Thyroid gland (tissue), 4 donors: ENCODE measurements around the gene DOK7. TPM values are rescaled to one million over a fixed set of nuclear protein-coding genes. Genes with fewer than 3 reads are reported as not detected.

Source experiments
- DNase-seq, 2 donors: peaks; one replicate each; pipeline ENCODE4 v3.0.0-alpha.2; 2019
- H3K27ac ChIP-seq, 3 donors: fragments of 200-600 bp; sonication (generic); 1 replicate in 2 of 3; 2 replicates in 1 of 3; pipeline ENCODE4 v1.5.1; 2016 to 2019; ENCODE audit warnings: mild to moderate bottlenecking in 1 of 3, moderate library complexity in 1 of 3
- H3K27me3 ChIP-seq: fragments of 200-600 bp; sonication (generic); one replicate; pipeline ENCODE4 v1.5.1; 2019
- H3K36me3 ChIP-seq, 2 donors: fragments of 200-600 bp; sonication (generic); one replicate each; pipeline ENCODE4 v1.5.1; 2016 to 2019
- H3K4me1 ChIP-seq, 2 donors: fragments of 200-600 bp; sonication (generic); one replicate each; pipeline ENCODE4 v1.5.1; 2017 to 2019
- H3K4me3 ChIP-seq, 3 donors: fragments of 200-600 bp; sonication (generic); replicated peaks in 1 of 3; 1 replicate in 2 of 3; 2 replicates in 1 of 3; pipeline ENCODE4 v1.5.1; 2016; ENCODE audit warnings: mild to moderate bottlenecking in 1 of 3
- H3K9me3 ChIP-seq: fragments of 200-600 bp; sonication (generic); one replicate; pipeline ENCODE4 v1.5.1; 2017
- CTCF ChIP-seq, 6 experiments: fragments of 200-600 bp in 3 of 6; fragments of 450-650 bp in 3 of 6; sonication (generic) in 3 of 6; IDR thresholded peaks; one replicate each; pipeline ENCODE4 v1.5.1; 2016 to 2019; ENCODE audit warnings: antibody characterized with exemption in 6 of 6, mild to moderate bottlenecking in 2 of 6, inconsistent platforms in 1 of 6, moderate library complexity in 1 of 6
- POLR2A ChIP-seq, 2 donors: fragments of 450-650 bp; IDR thresholded peaks; one replicate each; pipeline ENCODE4 v1.6.1; 2017; ENCODE audit warnings: antibody characterized with exemption in 2 of 2, mild to moderate bottlenecking in 2 of 2, moderate library complexity in 1 of 2
- WGBS, 2 donors: methylation state at CpG; one replicate each; pipeline ENCODE4 v1.1.5; 2017; 5-methylcytosine and 5-hydroxymethylcytosine counted together
- intact Hi-C: fragments of 100-400 bp; cut with DNase I; formaldehyde crosslinking; loops from one replicate; pipeline ENCODE4 v1.15.1; 2023
- total RNA-seq, 4 donors: library from RNA; depleted of rRNA; stranded (reverse); fragments of >200 nt; gene quantifications; one replicate each; pipeline ENCODE4 v1.2.3, GENCODE V29; 2016

DOK7 gene
- total RNA-seq, 4 donors from 2014 or later = 0.25 to 2.7 (median 0.52) TPM

- DNase-seq = peak in 1 of 2 donors; percentile 23
- Histone ChIP-seq H3K36me3 (peaks cover 0 to 5% of the 10 kb centered on the region in 2 donors), H3K4me1 (no peaks in the 10 kb centered on the region), H3K27me3 (no peaks in the 10 kb centered on the region), H3K4me3 (no peak overlapping the region), H3K9me3 (no peaks in the 10 kb centered on the region), H3K27ac (no peak overlapping the region)
- intact Hi-C loops = no loop called here
- no peak for TF ChIP-seq CTCF (IDR thresholded peaks at IDR 0.05)
- no peak for TF ChIP-seq POLR2A (IDR thresholded peaks at IDR 0.05)
- 85% methylated on average over 21 of the region's 29 CpGs; no CpG with 5 or more reads in 1 of the 2 donors for WGBS, 2 donors
Observed at GRCh38 chr4:3500634-3501101, 37.6 kb downstream of the DOK7 start.

GRCh38 chr4:3501126-3501824, 38.2 kb downstream of the DOK7 start:
- H3K4me3 ChIP-seq = no peak overlapping the region
- peaks cover 0 to 5% of the 10 kb centered on the region in 2 donors for H3K36me3 ChIP-seq
- intact Hi-C loops = no loop called here
- WGBS, 2 donors = 84 to 93% methylated on average over 11 to 18 of the region's 24 CpGs
- H3K27ac ChIP-seq = no peak overlapping the region
- no peaks in the 10 kb centered on the region for H3K9me3 ChIP-seq
- TF ChIP-seq POLR2A (IDR thresholded peaks at IDR 0.05) (no peak), CTCF (IDR thresholded peaks at IDR 0.05) (no peak)
- no peak for DNase-seq
- no peaks in the 10 kb centered on the region for H3K4me1 ChIP-seq
- no peaks in the 10 kb centered on the region for H3K27me3 ChIP-seq

- Histone ChIP-seq H3K4me1 (no peaks in the 10 kb centered on the region), H3K9me3 (no peaks in the 10 kb centered on the region), H3K27me3 (no peaks in the 10 kb centered on the region), H3K4me3 (no peak overlapping the region), H3K27ac (no peak overlapping the region), H3K36me3 (peaks cover 5 to 7% of the 10 kb centered on the region in 2 donors)
- intact Hi-C loops = no loop called here
- peak in 1 of 2 donors; percentile 22 for DNase-seq
- WGBS, 2 donors = 83 to 89% methylated on average over 3 to 10 of the region's 19 CpGs
- TF ChIP-seq POLR2A (IDR thresholded peaks at IDR 0.05) = no peak
Observed at GRCh38 chr4:3501825-3502425, 38.8 kb downstream of the DOK7 start.

- DNase-seq = no peak
- TF ChIP-seq CTCF (IDR thresholded peaks at IDR 0.05) = no peak
- no peak for TF ChIP-seq POLR2A (IDR thresholded peaks at IDR 0.05)
Observed at GRCh38 chr4:3502941-3503936, 40.1 kb downstream of the DOK7 start.

GRCh38 chr4:3505231-3505630, 42.1 kb downstream of the DOK7 start:
- no peak for DNase-seq
- H3K4me1 ChIP-seq = no peaks in the 10 kb centered on the region
- H3K4me3 ChIP-seq = no peak overlapping the region
- no peak overlapping the region for H3K27ac ChIP-seq
- H3K27me3 ChIP-seq = no peaks in the 10 kb centered on the region
- WGBS, 2 donors = 89 to 99% methylated on average over 12 to 15 of the region's 16 CpGs
- H3K36me3 ChIP-seq = peaks cover 20 to 23% of the 10 kb centered on the region in 2 donors
- intact Hi-C loops = no loop called here
- H3K9me3 ChIP-seq = no peaks in the 10 kb centered on the region
- TF ChIP-seq CTCF (IDR thresholded peaks at IDR 0.05) = no peak
- no peak for TF ChIP-seq POLR2A (IDR thresholded peaks at IDR 0.05)

More at GRCh38 chr4:3502941-3503936, 40.1 kb downstream of the DOK7 start:
- WGBS, 2 donors = 79 to 87% methylated on average over 20 to 39 of the region's 39 CpGs
- no peak overlapping the region for H3K27ac ChIP-seq
- no peaks in the 10 kb centered on the region for H3K27me3 ChIP-seq
- intact Hi-C loops = no loop called here
- H3K4me3 ChIP-seq = no peak overlapping the region
- H3K9me3 ChIP-seq = no peaks in the 10 kb centered on the region
- peaks cover 7 to 15% of the 10 kb centered on the region in 2 donors for H3K36me3 ChIP-seq
- H3K4me1 ChIP-seq = no peaks in the 10 kb centered on the region
